Hepatocyte (in vitro differentiated cells): ENCODE data around the gene SNX25.

ENCODE experiments used
- CTCF ChIP-seq: fragments of 200-600 bp; sonication (generic); IDR thresholded peaks from 2 replicates; pipeline ENCODE4 v1.5.1; 2016; ENCODE audit warnings: antibody characterized with exemption, mild to moderate bottlenecking; ENCODE audit not compliant: poor library complexity
- EZH2 ChIP-seq: fragments of 200-600 bp; sonication (generic); IDR thresholded peaks from 2 replicates; pipeline ENCODE4 v1.6.1; 2016; ENCODE audit warnings: antibody characterized with exemption, mild to moderate bottlenecking, borderline replicate concordance
- EZH2phosphoT487 ChIP-seq: fragments of 200-600 bp; sonication (generic); IDR thresholded peaks from one replicate; pipeline ENCODE4 v1.6.1; 2018; ENCODE audit warnings: antibody characterized with exemption, mild to moderate bottlenecking, low read depth, moderate library complexity; ENCODE audit not compliant: unreplicated experiment, severe bottlenecking

- no peak for TF ChIP-seq CTCF
- TF ChIP-seq EZH2 = no peak
- TF ChIP-seq EZH2phosphoT487 = no peak
Observed at GRCh38 chr4:185257086-185257485, 47.7 kb downstream of the SNX25 start.
